GM18909 (cell line): Measurements from ENCODE around the gene PPM1D.
"Not testable (repeated sequence)": the region's sequence is repeated elsewhere in the genome, so short reads cannot be mapped to it uniquely, and the experiment has no call there.

Source experiments
- ATAC-seq: cut with Tn5 transposase; IDR thresholded peaks from one replicate; pipeline ENCODE4 v1.9.1; 2021; ENCODE audit warnings: mild to moderate bottlenecking; ENCODE audit not compliant: unreplicated experiment, poor library complexity

Gene PPM1D

GRCh38 chr17:60599620-60600489 lies at the start of gene PPM1D:
Gene PPM1D, plus strand, starts transcription at chr17:60600193. Its CDS starts 222 bp downstream, at chr17:60600415.
- peak; percentile 93 for ATAC-seq

- not testable (repeated sequence) for ATAC-seq
Measured at GRCh38 chr17:60552255-60552654, 47.7 kb upstream of the PPM1D start.

- no peak for ATAC-seq
Measured at GRCh38 chr17:60554377-60554788, 45.6 kb upstream of the PPM1D start.

- ATAC-seq, result no peak
Measured at GRCh38 chr17:60555786-60556185, 44.2 kb upstream of the PPM1D start.

- ATAC-seq, result no peak
Measured at GRCh38 chr17:60557805-60558204, 42.2 kb upstream of the PPM1D start.

- no peak for ATAC-seq
Measured at GRCh38 chr17:60559659-60559994, 40.4 kb upstream of the PPM1D start.

- ATAC-seq, result no peak
Measured at GRCh38 chr17:60559995-60560859, 39.8 kb upstream of the PPM1D start.

GRCh38 chr17:60560860-60561257 lies 39.1 kb upstream of the PPM1D start:
- ATAC-seq, result no peak

- no peak for ATAC-seq
Measured at GRCh38 chr17:60562421-60562820, 37.6 kb upstream of the PPM1D start.

- no peak for ATAC-seq
Measured at GRCh38 chr17:60563743-60564142, 36.2 kb upstream of the PPM1D start.

GRCh38 chr17:60565233-60565632 lies 34.8 kb upstream of the PPM1D start:
- no peak for ATAC-seq

GRCh38 chr17:60573236-60574051 lies 26.5 kb upstream of the PPM1D start:
- no peak for ATAC-seq

GRCh38 chr17:60577147-60577915 lies 22.7 kb upstream of the PPM1D start:
- no peak for ATAC-seq

- no peak for ATAC-seq
Measured at GRCh38 chr17:60579090-60579489, 20.9 kb upstream of the PPM1D start.

GRCh38 chr17:60579551-60579950 lies 20.4 kb upstream of the PPM1D start:
- no peak for ATAC-seq

GRCh38 chr17:60583008-60583407 lies 17.0 kb upstream of the PPM1D start:
- no peak for ATAC-seq

GRCh38 chr17:60585887-60586286 lies 14.1 kb upstream of the PPM1D start:
- no peak for ATAC-seq

- no peak for ATAC-seq
Measured at GRCh38 chr17:60586288-60586974, 13.6 kb upstream of the PPM1D start.

- ATAC-seq, result no peak
Measured at GRCh38 chr17:60590070-60590469, 9.9 kb upstream of the PPM1D start.
